Measurements from ENCODE around the gene ROR1. TPM values are rescaled to one million over a fixed set of nuclear protein-coding genes. Genes with fewer than 3 reads are reported as not detected.

Gene ROR1
- polyA plus RNA-seq, 5 donors: 56.6 to 103 (median 89.0) TPM

DNA sequence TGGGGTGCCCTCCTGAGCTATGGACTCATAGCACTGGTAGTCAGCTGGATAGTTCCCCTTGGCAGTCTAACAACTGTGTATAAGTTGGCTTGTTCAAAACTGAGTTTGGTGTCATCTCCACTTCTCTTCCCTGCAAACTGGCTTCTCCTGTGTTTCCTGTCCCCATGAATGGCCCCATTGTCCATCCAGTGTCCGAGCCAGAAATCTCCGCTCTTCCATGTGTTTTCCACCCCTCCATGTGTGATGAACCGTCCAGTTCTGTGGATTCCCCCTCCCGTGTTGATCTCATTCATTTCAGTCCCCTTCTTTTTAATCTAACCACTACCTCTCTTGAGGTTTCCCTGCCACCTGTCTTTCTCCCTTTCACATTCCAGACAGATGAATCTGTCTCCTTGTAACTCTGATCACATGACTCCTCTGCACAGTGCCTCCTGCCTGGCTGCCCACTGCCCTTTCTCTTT lies 195.7 kb downstream of the ROR1 start:
- DNase-seq: no peak

DNA sequence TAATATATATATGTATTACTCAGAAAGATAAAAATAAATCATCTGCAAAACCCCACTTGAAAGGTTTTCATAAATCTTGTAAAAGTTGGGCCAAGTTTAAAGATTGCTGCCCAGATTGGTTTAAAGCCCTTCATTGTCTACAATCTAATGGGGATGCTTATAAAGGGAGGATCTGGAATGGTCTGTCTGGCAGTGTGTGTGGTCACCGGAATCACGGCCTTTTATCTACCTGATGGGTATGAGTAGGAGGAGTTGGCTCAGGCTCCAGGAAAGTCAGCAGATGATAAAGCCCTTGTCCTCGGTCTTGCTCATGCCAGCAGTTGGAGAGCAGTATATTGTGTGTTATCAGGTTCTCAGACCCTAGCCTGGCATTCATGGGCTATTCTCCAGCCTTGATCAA lies 197.7 kb downstream of the ROR1 start:
- DNase-seq: no peak

DNA sequence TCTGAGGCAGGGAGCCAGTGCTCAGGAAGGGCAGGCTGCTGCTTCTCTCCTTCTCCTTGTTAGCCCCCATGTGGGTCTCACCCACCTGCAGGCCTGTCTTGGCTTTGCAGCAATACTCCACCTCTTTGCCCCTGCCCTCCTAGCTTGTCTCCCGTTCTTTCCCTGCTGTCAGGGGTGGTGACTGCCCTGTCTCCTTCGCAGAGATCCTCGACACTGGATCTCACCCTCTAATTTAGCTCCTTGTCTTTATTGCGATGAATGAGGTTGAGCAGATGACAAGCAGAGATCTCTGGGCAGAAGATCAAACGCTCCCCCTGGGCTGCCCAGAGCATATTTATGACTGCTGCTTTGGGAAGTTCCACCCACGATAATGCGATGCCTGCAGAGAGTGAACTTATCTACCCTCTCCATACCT lies 199.2 kb downstream of the ROR1 start:
- DNase-seq: no peak

DNA sequence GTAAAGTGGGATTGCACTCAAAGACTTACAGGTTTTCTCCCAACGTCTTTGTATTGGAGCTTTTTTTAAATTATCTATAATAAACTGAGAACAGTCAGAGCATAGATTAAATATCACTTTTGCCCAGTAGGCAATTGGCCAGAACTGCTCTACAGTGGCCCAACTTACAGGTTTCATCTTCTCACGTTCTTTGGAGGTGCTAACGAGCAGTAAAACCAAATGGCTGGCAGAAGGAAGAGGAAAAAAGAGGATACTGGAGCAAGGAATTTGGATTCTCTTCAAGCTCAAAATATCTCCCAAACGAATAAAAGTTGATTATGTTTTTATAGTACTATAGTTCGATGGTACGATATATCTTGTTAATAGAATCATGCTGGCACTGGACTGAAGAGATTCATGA lies 201.1 kb downstream of the ROR1 start:
- no peak for DNase-seq

DNA sequence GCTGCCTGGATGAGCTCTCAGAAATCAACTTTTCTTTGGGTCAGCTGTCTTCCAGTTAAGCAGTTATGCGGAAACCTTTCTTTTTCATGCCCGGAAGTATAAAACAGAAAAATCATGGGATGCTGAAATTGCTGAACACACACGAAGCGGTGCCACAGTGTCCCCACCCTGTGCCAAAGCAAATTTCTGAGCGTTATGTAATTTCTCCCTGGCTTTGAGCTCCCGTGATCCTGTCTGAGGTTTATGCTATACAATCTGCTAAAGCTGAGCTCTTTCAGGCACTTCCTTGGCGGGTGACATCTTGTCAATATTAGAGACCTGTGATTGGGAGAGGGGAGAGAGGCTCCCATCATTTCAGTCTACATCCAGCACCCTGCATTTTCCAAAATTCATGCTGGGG lies 201.7 kb downstream of the ROR1 start:
- DNase-seq: no peak

DNA sequence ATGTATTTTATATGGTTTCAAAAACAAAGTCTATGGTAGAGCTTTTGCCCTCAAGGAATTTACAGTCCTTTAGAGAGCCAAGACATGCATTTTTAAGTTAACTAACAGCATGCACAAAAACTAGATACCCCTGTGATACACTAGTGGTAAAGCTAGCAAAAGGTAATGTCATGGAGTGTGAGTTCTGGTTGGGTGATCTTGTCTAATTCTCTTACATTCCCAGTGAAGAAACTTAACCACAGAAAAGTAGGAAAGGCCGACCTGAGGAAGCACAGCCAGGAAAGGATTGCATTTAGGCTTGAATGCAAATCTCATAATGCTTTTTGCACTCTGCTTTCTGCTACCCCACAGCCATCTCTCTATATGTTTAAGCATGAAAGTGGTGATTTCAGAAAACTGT lies 202.2 kb downstream of the ROR1 start:
- no peak for DNase-seq

DNA sequence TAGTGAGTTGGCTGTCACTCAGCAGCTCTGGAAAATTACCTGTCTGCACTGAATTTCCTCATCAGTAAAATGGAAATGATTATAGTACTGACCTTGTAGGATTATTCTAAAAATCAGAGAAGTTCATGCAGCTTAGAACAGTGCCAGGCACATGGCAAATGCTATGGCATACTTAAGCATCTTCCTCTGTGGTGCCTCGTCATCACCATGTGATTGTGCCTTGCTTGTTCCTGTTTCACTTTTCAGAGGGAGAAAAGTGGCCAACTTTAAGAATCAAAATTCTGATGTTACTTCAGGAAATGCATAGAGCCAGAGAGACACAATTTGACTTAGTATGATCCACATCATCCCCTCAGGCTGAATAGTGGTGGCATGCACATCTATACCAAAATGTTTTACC lies 203.6 kb downstream of the ROR1 start:
- DNase-seq: no peak

DNA sequence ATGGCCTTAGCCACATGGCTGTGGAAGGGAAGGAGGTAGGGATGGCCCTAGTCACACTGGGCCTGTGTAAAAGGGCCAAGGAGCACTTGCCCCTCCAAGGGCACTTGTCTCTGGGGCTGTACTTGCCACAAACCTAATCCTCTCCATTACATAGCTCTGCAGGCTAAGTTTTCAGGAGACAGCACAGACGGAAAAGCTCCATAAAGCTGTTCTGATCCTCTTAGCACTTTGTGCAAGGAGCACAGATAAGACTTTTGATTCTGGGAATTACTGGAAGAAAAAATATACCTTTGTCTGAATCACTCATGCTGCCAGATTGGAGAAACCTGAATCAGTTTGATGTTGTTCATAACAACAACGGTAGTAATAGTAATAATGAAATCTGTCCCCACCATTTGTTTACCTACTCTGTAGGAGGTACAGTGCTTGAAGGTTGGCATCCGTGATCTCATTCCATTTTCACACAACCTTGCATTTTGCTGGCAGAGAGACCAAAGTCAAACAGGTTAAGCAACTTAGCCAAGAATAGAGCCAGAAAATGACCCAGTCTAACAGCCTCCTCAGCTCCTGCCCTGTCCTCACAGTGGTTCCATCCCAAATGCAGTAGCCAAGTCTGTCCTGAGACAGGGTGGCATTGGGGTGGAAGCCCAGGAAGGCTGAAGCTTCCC lies 207.1 kb downstream of the ROR1 start:
- no peak for DNase-seq

DNA sequence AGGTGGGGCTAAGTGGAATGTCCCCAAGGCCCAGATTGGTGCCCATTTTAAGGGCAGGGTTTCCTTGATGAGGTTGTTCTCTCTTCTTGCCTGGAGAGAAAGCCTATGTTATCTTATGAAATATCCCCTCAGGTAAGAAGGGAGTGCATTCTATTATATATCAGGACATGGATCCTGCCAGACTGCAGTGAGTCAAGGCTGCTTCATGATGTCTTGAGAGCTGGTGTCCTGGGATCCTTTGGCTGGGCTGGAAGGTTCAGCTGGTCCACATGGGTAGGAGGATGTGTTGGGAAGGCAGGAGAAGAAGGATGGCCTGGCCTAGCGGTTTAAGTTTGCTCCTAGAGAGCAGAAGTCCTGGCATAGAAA lies 207.6 kb downstream of the ROR1 start:
- DNase-seq: no peak

DNA sequence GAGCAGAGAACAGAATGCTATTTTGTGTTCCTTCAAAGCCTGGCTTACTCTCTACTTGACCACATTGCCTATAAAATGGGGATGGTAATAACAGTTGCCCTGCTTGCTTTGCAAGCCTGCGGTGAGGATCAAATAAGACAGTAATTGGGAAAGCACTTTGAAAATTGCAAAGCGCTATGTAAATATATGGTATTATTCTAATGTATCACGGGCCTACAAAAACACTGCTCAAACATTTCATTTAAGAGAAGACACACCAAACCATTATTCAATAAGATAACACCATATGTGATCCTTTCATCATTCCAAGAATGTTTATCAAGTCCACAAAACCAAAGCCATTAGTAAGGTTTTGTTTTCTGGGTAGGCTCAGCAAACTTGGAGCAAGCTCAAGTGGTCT lies 208.4 kb downstream of the ROR1 start:
- DNase-seq: no peak

DNA sequence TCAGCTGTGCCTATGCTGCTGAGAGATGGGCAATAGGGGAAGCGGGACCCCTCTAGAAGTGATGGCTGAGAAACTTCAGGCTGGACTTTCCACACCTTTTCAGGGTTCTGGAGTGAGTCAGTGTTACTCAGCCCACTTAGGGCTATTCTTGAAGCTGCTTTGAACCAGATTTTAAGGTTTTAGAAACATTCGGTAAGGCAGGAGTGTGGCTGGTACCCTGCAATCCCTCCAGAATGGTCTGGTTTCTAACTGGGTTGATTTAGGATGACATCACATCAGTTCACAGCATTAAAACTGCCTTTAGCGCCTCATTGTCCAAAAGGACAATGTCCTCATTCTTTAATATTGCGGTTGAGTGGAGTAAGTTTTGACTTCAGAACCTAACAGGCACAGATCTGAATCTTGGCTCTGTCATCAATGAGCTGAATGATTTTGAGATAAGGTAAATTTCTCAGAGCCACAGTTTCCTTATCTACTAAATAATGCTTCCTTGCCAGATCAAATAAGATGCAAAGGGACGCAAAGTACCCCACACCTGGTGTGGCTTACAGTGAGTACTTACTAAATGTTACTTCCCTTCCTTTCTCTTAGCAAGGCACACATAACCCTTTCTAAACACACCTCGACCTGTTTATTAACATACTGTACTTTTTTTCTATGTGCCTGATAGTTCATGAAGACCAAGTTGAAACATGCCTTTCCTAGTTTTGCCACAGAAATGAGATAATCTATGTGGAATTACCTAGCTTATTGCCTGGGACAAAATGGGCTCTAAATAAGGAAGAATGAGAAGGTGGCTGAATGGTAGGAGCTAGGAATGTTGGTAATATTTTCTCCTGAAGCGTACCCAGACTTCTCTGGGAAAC lies 209.8 kb downstream of the ROR1 start:
- DNase-seq: no peak

DNA sequence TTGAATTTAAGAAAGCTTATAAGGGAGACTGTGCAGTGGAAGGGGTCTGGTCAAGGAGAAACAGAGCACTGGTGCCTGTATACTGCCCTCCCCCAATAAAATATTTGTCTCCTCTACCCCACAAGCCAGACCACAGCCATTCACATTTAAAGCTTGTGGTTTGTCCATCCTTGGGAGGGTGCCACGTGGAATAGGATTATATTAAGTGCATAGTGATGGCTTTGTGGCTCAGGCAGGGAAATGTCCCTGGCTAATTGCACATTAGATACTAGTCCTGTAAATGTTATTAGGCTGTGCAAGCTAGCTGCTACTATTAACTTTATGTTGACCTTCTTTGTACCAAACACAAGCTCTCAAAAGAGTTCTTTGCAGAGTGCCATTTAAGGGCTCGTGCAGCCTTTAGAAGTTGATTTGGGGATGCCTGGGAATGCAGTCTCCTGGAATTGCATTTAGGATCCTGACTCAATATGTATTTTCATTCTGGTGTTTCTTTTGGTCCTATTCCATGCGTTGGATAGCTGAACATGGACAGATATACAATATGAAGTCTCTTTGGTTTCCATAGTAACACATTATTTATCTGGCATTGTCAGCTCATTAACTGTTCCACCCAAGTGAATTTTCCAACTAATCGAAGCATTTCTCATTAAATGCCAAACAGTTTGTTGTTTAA lies 210.6 kb downstream of the ROR1 start:
- DNase-seq: no peak

DNA sequence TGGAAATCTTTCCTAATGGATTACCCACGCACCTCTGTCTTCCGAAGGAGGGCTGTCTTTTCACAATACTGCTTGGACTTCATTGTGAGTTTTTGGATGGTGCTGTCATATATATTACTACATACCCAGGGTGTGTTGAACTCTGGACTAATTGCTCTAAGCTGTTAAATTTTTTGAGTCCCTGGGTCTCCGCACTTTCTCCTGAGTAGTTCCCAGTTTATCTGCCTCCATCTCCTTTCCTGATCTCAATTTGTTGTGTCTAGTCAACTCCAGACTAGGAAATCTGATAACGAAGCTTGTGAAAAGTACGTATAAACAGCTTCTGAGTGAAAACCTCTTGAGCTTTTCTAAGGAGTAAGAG lies 211.1 kb downstream of the ROR1 start:
- no peak for DNase-seq

DNA sequence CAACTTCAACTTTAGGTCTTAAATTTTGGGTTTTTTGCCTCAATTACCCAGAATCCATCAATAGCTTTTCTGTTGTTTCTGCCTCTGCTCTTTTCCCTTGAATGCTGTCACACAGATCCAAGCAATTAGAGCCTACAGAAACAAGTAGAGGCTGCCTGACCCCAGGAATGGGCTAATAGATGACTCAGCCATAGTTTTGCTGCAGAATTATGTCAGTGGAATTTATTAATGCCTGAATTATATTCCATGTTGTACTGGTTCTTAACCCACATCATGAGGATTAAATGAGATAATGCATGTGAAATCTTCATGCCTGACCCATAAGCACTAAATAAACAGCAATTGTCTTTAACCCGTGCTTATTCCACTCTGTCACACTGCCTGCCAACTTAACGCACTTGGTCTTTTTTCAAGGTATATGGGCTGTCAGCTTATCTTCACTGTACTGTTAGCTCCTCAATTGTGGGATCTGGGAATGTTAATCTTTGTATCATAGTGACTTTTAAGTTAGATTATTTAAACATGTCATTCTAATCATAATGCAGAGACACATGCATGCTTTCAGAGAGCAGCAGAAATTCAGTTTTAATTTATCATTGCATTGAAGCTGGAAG lies 213.3 kb downstream of the ROR1 start:
- no peak for DNase-seq

DNA sequence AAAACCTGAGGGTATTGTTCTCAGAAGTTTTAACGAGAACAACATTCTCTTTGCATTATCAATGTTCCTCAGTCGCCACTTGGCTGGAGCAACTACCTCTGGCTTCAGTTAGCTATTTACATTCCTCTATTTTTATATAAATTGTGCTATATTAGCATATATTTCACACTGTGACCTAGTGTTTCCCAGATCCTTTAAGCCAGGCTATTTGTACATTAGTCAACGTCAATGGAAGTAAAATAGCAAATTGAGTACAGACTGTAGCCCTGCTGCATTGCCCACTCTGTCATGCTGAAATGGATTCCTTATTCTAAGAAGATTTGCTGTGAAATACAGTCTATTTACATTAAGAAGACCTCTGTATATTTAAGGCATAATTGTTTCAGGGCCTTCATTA lies 213.8 kb downstream of the ROR1 start:
- no peak for DNase-seq

DNA sequence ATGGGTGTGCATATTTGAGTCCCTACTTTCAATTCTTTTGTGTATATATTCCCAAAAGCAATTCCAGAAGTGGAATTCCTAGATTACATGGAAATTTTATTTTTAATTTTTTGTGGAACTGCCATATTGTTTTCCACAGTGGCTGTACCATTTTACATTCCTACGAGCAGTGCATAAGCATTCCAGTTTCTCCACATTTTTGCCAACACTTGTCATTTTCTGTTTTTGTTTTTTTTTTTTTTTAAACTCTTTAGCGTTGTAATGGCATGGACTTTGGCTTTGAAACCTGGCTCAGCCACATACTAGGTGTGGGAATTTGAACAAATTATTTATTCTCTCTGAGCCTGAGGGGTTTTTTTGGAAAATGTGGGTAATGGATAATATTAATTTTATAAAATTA lies 215.1 kb downstream of the ROR1 start:
- no peak for DNase-seq

DNA sequence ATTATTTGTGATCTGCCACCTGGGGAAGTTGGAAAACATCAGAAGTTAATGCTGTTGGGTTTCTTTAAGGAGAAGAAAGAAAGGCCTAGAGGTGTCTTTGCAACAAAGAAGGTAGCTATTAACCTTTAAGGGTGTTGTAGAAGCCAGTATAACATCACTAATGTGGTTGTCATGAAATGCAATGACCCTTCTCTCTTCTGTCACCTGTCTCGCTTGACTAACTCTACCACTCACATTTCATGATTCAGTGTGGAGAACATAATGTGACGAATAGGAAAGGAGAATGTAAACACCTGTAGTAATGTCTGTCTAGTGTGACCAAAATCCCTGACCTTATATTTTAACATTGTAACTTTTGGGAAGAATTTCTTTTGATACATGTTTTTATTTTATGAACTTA lies 217.9 kb downstream of the ROR1 start:
- no peak for DNase-seq

DNA sequence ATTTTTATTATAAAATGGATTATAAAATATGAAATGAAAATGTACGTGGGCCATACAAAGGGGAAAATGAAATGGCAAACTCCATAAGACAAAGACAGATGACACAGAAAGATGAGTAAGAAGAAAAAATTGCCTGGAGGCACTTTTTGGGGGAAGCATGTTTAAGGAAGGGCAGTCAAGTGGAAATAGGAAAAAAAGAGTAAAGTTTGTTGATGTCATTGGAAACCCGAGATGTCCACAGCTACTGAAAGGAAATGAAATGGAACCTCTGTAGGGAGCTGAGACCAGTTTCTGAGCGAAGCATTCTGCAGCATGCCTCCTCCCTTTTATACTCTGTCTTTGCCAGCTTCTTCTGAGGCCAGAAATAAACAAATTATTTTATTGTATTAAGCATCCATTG lies 226.2 kb downstream of the ROR1 start:
- no peak for DNase-seq

DNA sequence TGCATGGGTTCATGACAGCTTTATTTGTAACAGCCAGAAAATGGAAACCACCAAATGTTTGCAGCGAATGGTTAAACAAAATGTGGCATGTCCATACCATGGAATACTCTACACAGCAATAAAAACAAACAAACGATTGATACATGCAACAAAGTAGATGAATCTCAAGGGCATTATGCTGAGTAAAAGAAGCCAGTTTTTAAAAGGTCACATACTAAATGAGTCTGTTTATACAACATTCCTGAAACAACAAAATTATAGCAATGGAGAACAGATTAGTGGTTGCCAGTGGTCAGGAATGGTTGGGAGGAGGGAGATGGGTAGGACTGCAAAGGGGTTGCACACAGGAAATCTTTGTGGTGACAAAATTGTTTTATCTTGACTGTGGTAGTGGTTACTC lies 227.2 kb downstream of the ROR1 start:
- no peak for DNase-seq

DNA sequence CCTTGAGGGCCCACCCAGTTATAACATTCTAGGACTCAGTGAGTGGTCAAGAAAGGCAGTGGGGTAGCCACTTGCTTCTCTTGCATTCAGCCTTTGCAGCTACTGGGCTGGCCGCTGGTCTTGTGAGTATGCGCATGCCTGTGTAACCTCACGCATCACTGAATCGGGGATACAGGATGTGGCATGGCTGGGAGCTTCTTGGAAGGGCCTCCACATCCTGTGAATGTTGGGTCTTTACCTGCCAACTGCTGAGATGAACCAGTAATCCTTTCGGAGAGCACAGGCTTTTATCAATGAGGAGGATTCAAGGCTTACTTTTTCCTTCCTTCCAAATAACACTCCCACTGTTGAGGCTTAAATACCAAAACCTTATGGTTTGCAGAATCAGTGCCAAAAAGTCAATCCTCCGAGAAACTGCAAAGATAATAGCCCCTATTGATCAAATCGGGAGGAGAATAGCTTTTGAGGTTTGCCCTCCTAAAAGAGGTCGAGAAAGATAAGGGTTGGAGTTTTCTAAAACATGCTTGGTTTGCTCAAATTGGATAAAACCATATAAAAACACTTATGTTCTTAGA lies 230.7 kb downstream of the ROR1 start:
- no peak for DNase-seq

DNA sequence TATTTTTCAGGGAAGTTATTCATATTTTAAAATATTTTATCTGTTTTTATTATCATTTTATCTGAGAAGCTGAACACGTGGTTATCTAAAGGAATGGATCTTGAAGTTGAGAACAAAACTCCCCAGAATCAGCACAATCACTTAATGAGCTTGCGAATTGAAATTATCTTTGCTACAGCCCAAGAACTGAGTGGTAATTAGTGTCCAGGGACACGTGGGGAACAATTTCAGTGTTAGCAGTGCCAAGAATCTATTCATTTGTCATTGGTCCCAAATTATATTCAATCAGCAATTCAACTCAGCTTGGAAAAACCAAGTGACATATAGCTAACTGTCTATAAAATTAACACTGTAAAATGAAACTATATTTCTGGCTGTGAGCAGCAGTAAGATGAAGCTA lies 232.0 kb downstream of the ROR1 start:
- DNase-seq: no peak

All from right lung (tissue), 5 donors.